Superior temporal gyrus (tissue), 1 donor: ENCODE measurements around the gene LIF.

ENCODE experiments used
- DNase-seq: peaks from one replicate; pipeline ENCODE4 v3.0.0-alpha.2; 2016; ENCODE audit errors: extremely low spot score

The LIF gene

GRCh38 chr22:30284666-30285065 lies 38.1 kb upstream of the LIF start:
- DNase-seq = no peak

GRCh38 chr22:30284172-30284571 lies 37.6 kb upstream of the LIF start:
- no peak for DNase-seq

- no peak for DNase-seq
Observed at GRCh38 chr22:30283342-30283741, 36.8 kb upstream of the LIF start.

DNA sequence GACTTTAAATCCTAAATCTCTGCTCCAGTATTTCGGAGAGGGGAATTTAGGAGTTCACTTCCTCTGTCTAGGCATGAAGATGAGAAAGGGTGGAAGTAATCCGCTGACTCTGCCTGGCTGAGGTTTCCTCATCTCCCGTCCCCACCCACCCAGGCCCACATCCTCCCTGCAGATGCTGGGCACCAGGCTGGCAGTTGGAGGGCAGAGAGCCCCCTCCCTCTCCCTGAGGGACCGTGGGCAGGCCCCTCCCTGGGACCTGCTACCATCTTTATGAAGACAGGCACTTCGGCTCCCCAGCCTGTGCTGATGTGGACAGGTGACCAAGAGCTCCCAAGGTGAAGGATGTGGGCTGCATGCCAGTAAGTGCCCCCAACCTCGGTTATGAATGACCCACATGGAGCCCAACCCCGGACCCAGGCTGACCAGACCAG lies 36.1 kb upstream of the LIF start:
- DNase-seq = no peak

- no peak for DNase-seq
Observed at GRCh38 chr22:30280505-30280904, 33.9 kb upstream of the LIF start.

- no peak for DNase-seq
Observed at GRCh38 chr22:30279932-30280331, 33.4 kb upstream of the LIF start.

DNA sequence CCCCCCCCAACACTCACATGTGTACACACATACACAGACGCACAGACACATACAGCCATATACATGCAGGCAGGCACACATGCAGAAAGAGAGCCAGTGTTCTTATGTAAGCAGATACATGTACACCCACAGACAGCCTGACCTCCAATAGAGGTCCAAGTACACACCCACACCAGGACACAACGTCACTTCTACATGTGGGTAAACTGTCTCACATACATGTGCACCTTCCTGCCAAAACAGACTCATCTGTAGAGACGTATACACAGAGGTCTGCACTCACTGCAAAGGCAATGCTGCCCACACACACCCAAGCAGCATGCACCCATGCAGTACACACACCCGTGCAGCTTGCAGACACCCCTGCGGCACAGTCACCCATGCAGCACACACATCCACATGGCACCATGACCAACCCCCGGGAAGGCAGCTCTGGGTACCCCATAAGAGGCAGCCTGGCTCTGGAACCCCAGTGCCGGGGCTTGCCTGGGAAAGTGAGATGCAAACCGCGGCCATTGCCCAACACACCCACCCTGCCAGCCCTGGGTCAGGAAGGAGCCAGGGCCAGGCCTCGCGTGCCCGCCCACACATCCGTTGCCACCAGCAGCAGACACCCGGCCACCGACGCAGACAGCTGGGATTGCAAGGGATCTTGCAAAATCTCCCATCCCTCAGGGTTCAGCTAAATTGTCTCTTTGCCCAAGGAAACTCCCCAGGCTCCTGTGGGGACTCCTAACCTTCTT lies 32.7 kb upstream of the LIF start:
- no peak for DNase-seq

GRCh38 chr22:30277547-30278344 lies 31.2 kb upstream of the LIF start:
- no peak for DNase-seq

GRCh38 chr22:30276039-30276438 lies 29.5 kb upstream of the LIF start:
- DNase-seq = no peak

DNA sequence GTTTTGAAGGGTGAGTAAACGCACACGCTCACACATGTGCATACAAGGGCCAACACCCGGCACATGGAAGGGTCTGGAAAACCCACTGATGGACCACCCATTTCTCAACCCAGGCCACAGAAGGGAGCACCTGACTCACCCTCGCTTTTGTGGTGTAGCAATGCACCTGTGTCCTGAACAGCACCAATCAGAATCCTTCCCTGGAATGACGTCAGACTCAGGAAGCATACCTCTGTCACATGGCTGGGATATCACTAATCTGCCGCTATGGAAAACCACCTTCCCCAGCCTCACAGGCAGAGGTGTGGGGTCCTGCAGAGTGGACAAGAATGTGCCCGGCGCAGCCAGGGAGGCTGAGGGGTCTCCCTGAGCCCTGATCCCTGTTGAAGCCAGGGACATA lies 29.1 kb upstream of the LIF start:
- no peak for DNase-seq

- no peak for DNase-seq
Observed at GRCh38 chr22:30274437-30274812, 27.9 kb upstream of the LIF start.

- no peak for DNase-seq
Observed at GRCh38 chr22:30273711-30274436, 27.3 kb upstream of the LIF start.

DNA sequence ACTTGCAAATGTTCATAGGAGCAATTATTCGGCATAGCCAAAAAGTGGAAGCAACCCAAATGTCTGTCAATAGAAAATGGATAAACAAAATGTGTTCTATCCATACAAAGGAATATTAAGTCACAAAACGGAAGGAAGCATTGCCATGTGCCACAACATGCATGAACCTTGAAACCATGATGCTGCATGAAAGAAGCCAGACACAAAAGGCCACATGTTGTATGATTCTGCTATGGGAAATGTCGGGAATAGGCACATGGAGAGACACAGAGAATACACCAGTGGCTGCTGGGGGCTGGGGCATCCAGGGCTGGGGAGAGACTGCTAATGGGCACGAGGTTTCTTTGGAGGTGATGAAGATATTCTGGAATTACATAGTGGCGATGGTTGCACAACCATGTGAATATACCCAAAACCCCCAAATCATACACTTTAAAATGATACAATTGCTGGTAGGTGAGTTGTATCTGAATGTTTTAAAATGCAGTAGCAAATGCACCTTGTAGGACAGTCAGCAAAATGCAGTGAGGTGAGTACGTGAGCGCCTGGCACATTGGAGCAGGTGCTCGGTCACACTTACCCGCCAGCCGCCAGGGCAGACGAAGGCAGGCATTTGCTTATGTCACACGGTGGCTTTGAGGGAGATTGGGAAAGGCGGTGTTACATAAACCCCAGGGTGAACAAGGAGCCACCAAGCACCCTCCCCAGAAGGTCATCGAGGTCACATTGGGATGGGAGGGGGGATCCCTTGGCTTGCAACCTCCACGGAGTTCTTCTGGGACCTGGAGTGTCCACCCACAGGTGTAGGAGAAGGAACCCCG lies 26.4 kb upstream of the LIF start:
- no peak for DNase-seq

DNA sequence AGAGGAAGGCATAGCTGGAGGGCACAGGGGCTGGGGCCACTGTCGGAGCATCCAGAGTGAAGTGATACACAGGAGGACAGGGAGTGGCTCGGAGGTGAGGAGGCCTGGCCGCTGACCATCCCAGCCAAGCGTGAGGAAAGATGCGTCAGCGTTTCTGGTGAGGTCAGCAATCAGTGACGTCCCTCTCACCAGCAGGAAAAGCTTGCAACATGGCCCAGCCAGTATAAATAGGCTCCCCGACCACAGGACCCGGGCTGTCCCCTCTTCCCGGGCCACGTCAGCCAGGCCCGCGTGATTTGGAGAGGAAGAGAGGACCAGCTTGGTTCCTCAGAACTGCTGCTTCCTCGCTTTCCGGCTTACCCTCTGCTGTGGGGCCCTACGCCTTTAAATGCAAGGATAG lies 24.3 kb upstream of the LIF start:
- DNase-seq = peak; percentile 29

GRCh38 chr22:30268331-30268730 lies 21.8 kb upstream of the LIF start:
- DNase-seq = no peak

- no peak for DNase-seq
Observed at GRCh38 chr22:30267382-30268302, 21.1 kb upstream of the LIF start.

- DNase-seq = no peak
Observed at GRCh38 chr22:30266445-30267381, 20.2 kb upstream of the LIF start, which contains the start of gene OSM. TSS of gene OSM (minus strand) at chr22:30266851. CDS start at chr22:30266799, 52 bp downstream.

GRCh38 chr22:30265823-30266444 lies 19.4 kb upstream of the LIF start:
- DNase-seq = no peak

GRCh38 chr22:30265131-30265720 lies 18.7 kb upstream of the LIF start:
- DNase-seq = no peak
